IMR-90 (cell line): ENCODE results near the gene LEPROT. TPM values are rescaled to one million over a fixed set of nuclear protein-coding genes. Genes with fewer than 3 reads are reported as not detected.

Experiments used
- ATAC-seq: fragments of 200-7000 bp; cut with Tn5 transposase; 2 replicates; pipeline ENCODE4 v1.9.1; 2020; ENCODE audit warnings: low read depth, mild to moderate bottlenecking, moderate library complexity
- BruUV-seq: library from RNA; stranded (reverse); fragments of 400-500 nt; replicated peaks from 2 replicates; lab custom pipeline; 2021; lab: Mats Ljungman, UMichigan
- CTCF ChIA-PET: fragments of 300-600 bp; formaldehyde crosslinking; extraction: SDS; loops from one replicate; lab custom pipeline; 2021; ENCODE audit warnings: antibody characterized with exemption; lab: Yijun Ruan, JAX
- POLR2A ChIA-PET: fragments of 300-600 bp; sonication (Branson Sonifier 250); formaldehyde crosslinking; loops from one replicate; lab custom pipeline; 2022; ENCODE audit warnings: antibody characterized with exemption; ENCODE audit not compliant: unreplicated experiment; lab: Charles Lee
- DNase-seq: peaks from one replicate; pipeline ENCODE4 v3.0.0; 2013
- H2AFZ ChIP-seq: replicated peaks from 2 replicates; pipeline ENCODE3; 2013; ENCODE audit warnings: low read length, mild to moderate bottlenecking; ENCODE audit not compliant: poor library complexity
- H2AK5ac ChIP-seq: 2 replicates; pipeline ENCODE4 v1.6.1; 2013; ENCODE audit warnings: low read depth, low read length, inconsistent platforms
- H2AK9ac ChIP-seq: replicated peaks from 2 replicates; pipeline ENCODE3; 2013; ENCODE audit warnings: mild to moderate bottlenecking, low read depth, low read length, moderate library complexity; ENCODE audit not compliant: poor library complexity
- H2BK120ac ChIP-seq: 2 replicates; pipeline ENCODE4 v1.6.1; 2013; ENCODE audit warnings: low read depth, low read length, inconsistent platforms
- H2BK15ac ChIP-seq: 3 replicates; pipeline ENCODE4 v1.6.1; 2013; ENCODE audit warnings: low read depth, low read length, inconsistent platforms
- H2BK20ac ChIP-seq: 2 replicates; pipeline ENCODE4 v1.6.1; 2013; ENCODE audit warnings: low read depth, mild to moderate bottlenecking, inconsistent platforms, low read length, moderate library complexity
- H2BK5ac ChIP-seq: 2 replicates; pipeline ENCODE4 v1.6.1; 2013; ENCODE audit warnings: mild to moderate bottlenecking, low read depth, low read length, inconsistent platforms; ENCODE audit not compliant: poor library complexity, severe bottlenecking
- H3K14ac ChIP-seq: replicated peaks from 2 replicates; pipeline ENCODE4 v1.6.1; 2013; ENCODE audit warnings: low read depth, low read length, inconsistent platforms
- H3K18ac ChIP-seq: 2 replicates; pipeline ENCODE4 v1.6.1; 2013; ENCODE audit warnings: low read depth, low read length, control low read depth
- H3K23ac ChIP-seq: 2 replicates; pipeline ENCODE4 v1.6.1; 2013; ENCODE audit warnings: low read depth, low read length, inconsistent platforms
- H3K27ac ChIP-seq: 2 replicates; pipeline ENCODE4 v1.5.1; 2013; ENCODE audit warnings: mild to moderate bottlenecking, control low read depth, low read length; ENCODE audit not compliant: insufficient read depth
- H3K27me3 ChIP-seq: 2 replicates; pipeline ENCODE4 v1.6.1; 2013; ENCODE audit warnings: low read length; ENCODE audit not compliant: control insufficient read depth, insufficient read depth
- H3K36me3 ChIP-seq: 2 replicates; pipeline ENCODE4 v1.6.1; 2013; ENCODE audit warnings: low read length, mixed read lengths; ENCODE audit not compliant: control insufficient read depth, insufficient read depth
- H3K4ac ChIP-seq: 2 replicates; pipeline ENCODE4 v1.6.1; 2013; ENCODE audit warnings: low read depth, low read length, inconsistent platforms
- H3K4me1 ChIP-seq: 2 replicates; pipeline ENCODE4 v1.6.1; 2013; ENCODE audit warnings: low read length, mixed read lengths; ENCODE audit not compliant: control insufficient read depth, insufficient read depth
- H3K4me2 ChIP-seq: 2 replicates; pipeline ENCODE4 v1.6.1; 2013; ENCODE audit warnings: low read depth, mild to moderate bottlenecking, control low read depth, low read length, moderate library complexity
- H3K4me3 ChIP-seq: 2 replicates; pipeline ENCODE4 v1.5.1; 2013; ENCODE audit warnings: low read depth, mild to moderate bottlenecking, control low read depth, low read length, moderate library complexity; ENCODE audit not compliant: insufficient read depth
- H3K56ac ChIP-seq: 2 replicates; pipeline ENCODE4 v1.6.1; 2013; ENCODE audit warnings: low read length, inconsistent platforms; ENCODE audit not compliant: insufficient read depth; ENCODE audit errors: extremely low read depth
- H3K79me1 ChIP-seq, 2 experiments: 2 replicates each; pipeline ENCODE4 v1.6.1; 2013; ENCODE audit warnings: low read length in 2 of 2, inconsistent platforms in 1 of 2, low read depth in 1 of 2
- H3K9ac ChIP-seq: 2 replicates; pipeline ENCODE4 v1.6.1; 2013; ENCODE audit warnings: low read depth, low read length, control low read depth
- H3K9me1 ChIP-seq: 2 replicates; pipeline ENCODE4 v1.6.1; 2013; ENCODE audit warnings: low read length, inconsistent platforms; ENCODE audit not compliant: insufficient read depth
- H3K9me3 ChIP-seq: 2 replicates; pipeline ENCODE4 v1.6.1; 2013; ENCODE audit warnings: low read length; ENCODE audit not compliant: control insufficient read depth, insufficient read depth
- H4K20me1 ChIP-seq: 2 replicates; pipeline ENCODE4 v1.6.1; 2013; ENCODE audit warnings: low read length, inconsistent platforms; ENCODE audit not compliant: insufficient read depth
- H4K5ac ChIP-seq: 2 replicates; pipeline ENCODE4 v1.6.1; 2013; ENCODE audit warnings: mild to moderate bottlenecking, low read depth, low read length, control low read depth
- H4K8ac ChIP-seq, 2 experiments: 2 replicates each; pipeline ENCODE4 v1.6.1; 2013; ENCODE audit warnings: low read depth in 2 of 2, low read length in 2 of 2, control low read depth in 1 of 2, inconsistent platforms in 1 of 2
- H4K91ac ChIP-seq: 2 replicates; pipeline ENCODE4 v1.6.1; 2013; ENCODE audit warnings: low read depth, low read length, inconsistent platforms; ENCODE audit not compliant: insufficient read depth
- BHLHE40 ChIP-seq: fragments of 150-350 bp; IDR thresholded peaks from 2 replicates; pipeline ENCODE4 v1.6.1; 2016; ENCODE audit warnings: mild to moderate bottlenecking, low read depth, low read length
- CEBPB ChIP-seq: IDR thresholded peaks from 2 replicates; pipeline ENCODE4 v1.6.1; 2012; ENCODE audit warnings: low read depth, low read length, improper control_type of control experiment
- CHD1 ChIP-seq: IDR thresholded peaks from 2 replicates; pipeline ENCODE4 v1.6.1; 2012; ENCODE audit warnings: low read depth, low read length, improper control_type of control experiment
- FOS ChIP-seq: fragments of 150-350 bp; IDR thresholded peaks from 2 replicates; pipeline ENCODE4 v1.6.1; 2016; ENCODE audit warnings: low read depth, low read length
- MAFK ChIP-seq: IDR thresholded peaks from 2 replicates; pipeline ENCODE4 v1.6.1; 2012; ENCODE audit warnings: low read depth, low read length, improper control_type of control experiment
- MAZ ChIP-seq: IDR thresholded peaks from 2 replicates; pipeline ENCODE4 v1.6.1; 2012; ENCODE audit warnings: low read depth, mild to moderate bottlenecking, low read length, improper control_type of control experiment, moderate library complexity, borderline replicate concordance
- MXI1 ChIP-seq: IDR thresholded peaks from 2 replicates; pipeline ENCODE4 v1.6.1; 2012; ENCODE audit warnings: low read depth, mild to moderate bottlenecking, low read length, moderate library complexity, borderline replicate concordance
- NFE2L2 ChIP-seq: fragments of 150-350 bp; IDR thresholded peaks from 2 replicates; pipeline ENCODE4 v1.6.1; 2016; ENCODE audit warnings: low read depth, mild to moderate bottlenecking, low read length
- POLR2A ChIP-seq: IDR thresholded peaks from 2 replicates; pipeline ENCODE4 v1.6.1; 2012; ENCODE audit warnings: mild to moderate bottlenecking, low read depth, low read length
- RAD21 ChIP-seq: IDR thresholded peaks from 2 replicates; pipeline ENCODE4 v1.6.1; 2012; ENCODE audit warnings: low read length, improper control_type of control experiment
- RCOR1 ChIP-seq: IDR thresholded peaks from 2 replicates; pipeline ENCODE4 v1.6.1; 2012; ENCODE audit warnings: mild to moderate bottlenecking, low read length, improper control_type of control experiment; ENCODE audit not compliant: insufficient replicate concordance
- RFX5 ChIP-seq: IDR thresholded peaks from 2 replicates; pipeline ENCODE4 v1.8.0; 2012; ENCODE audit warnings: low read depth, mild to moderate bottlenecking, low read length, moderate library complexity
- SMC3 ChIP-seq: fragments of 150-350 bp; IDR thresholded peaks from 2 replicates; pipeline ENCODE4 v1.6.1; 2016; ENCODE audit warnings: low read depth, mild to moderate bottlenecking, antibody characterized with exemption, low read length, moderate library complexity
- WGBS, 2 experiments: methylation state at CpG; one replicate each; pipeline versions ENCODE4 v1.1.5 to v1.1.7; 2013; ENCODE audit warnings: missing lambda C conversion rate in 2 of 2; ENCODE audit not compliant: insufficient read length in 1 of 2; ENCODE audit errors: extremely low coverage in 2 of 2; 5-methylcytosine and 5-hydroxymethylcytosine counted together
- dilution Hi-C: fragments of 300-500 bp; cut with HindIII; formaldehyde crosslinking; loops from one replicate; pipeline ENCODE4 v1.14.3; 2018; ENCODE audit warnings: low sequenced_read_pairs; ENCODE audit not compliant: unreplicated experiment
- in situ Hi-C: fragments of 300-500 bp; cut with MboI; formaldehyde crosslinking; loops from 3 replicates; pipeline ENCODE4 v1.14.3; 2019; ENCODE audit warnings: low sequenced_read_pairs, inconsistent platforms, mixed read lengths
- intact Hi-C: fragments of 100-400 bp; cut with micrococcal nuclease; formaldehyde crosslinking; loops from 2 replicates; pipeline ENCODE4 v1.10.0; 2022
- polyA plus RNA-seq, 3 experiments: library from polyadenylated mRNA; depleted of rRNA; stranded (reverse); fragments of >200 nt; gene quantifications; 2 replicates each; pipeline ENCODE4 v1.2.3, GENCODE V29; 2012; ENCODE audit warnings: low replicate concordance in 1 of 3
- total RNA-seq: library from RNA; depleted of rRNA; stranded (reverse); fragments of >200 nt; gene quantifications from 2 replicates; pipeline ENCODE4 v1.2.3, GENCODE V29; 2012
- TF ChIP-seq, protein P1 (sequence below): fragments of 150-350 bp; IDR thresholded peaks from 2 replicates; pipeline ENCODE4 v1.6.1; 2017; ENCODE audit warnings: mild to moderate bottlenecking, antibody characterized with exemption, low read length, low read depth
- TF ChIP-seq, protein P2 (sequence below): conservative IDR thresholded peaks from 2 replicates; pipeline ENCODE4 v1.5.1; 2012; ENCODE audit warnings: mild to moderate bottlenecking, low read depth, low read length, improper control_type of control experiment
- TF ChIP-seq, protein P3 (sequence below): fragments of 150-350 bp; IDR thresholded peaks from 2 replicates; pipeline ENCODE4 v1.6.1; 2016; ENCODE audit warnings: low read depth, mild to moderate bottlenecking, low read length, moderate library complexity, borderline replicate concordance

The LEPROT gene
- total and polyA plus RNA-seq, 2 of the 4 experiments (the other 2 are of a cell fraction) = 21.0 to 40.2 TPM

DNA sequence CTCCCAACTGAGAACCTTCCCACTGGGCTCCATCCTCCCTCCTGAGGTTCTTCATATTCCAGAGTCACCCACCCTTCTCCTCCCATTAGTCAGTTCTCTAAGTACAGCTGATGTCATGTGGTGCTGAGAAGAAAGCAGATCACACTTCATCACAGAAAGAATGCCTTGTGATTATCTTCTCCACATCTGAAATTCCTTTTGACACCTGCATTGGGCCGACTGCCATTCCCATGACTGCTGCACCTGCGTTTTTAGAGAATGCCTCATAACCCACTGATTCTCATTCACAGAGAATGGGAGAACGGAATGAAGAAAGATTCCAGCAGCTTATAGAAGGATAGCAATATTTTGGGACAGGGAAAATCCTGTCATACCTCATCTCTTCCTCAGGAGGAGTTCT is 14.3 kb downstream of the LEPROT start:
- H3K4me2 ChIP-seq = no peak overlapping the region
- no peaks in the 10 kb centered on the region; the same call in 1 of the 2 replicates for H4K20me1 ChIP-seq
- whole genome bisulfite sequencing, 2 experiments = no CpG with 5 or more reads among the region's 3 CpGs
- no peak overlapping the region for H2BK120ac ChIP-seq
- dilution Hi-C loops (no loop called here), intact Hi-C loops (loop anchor here (5.0 kb wide), 4 partner anchors 188 to 1013 kb away; no protein-coding TSS in a partner anchor), in situ Hi-C loops (loop anchor here (5.0 kb wide), 1 partner anchor 253 kb away; no protein-coding TSS in a partner anchor)
- POLR2A ChIA-PET = no interaction called here
- no TSS peak for BruUV-seq
- no peak overlapping the region for H3K18ac ChIP-seq
- no peak overlapping the region for H2AFZ ChIP-seq
- H3K9me3 ChIP-seq = no peaks in the 10 kb centered on the region
- no peak overlapping the region for H2BK5ac ChIP-seq
- ATAC-seq (no peak), DNase-seq (no peak)
- TF ChIP-seq RFX5 = no peak
- no peak for TF ChIP-seq BHLHE40
- TF ChIP-seq MXI1 = no peak
- TF ChIP-seq NFE2L2 = no peak
- TF ChIP-seq, protein P1, sequence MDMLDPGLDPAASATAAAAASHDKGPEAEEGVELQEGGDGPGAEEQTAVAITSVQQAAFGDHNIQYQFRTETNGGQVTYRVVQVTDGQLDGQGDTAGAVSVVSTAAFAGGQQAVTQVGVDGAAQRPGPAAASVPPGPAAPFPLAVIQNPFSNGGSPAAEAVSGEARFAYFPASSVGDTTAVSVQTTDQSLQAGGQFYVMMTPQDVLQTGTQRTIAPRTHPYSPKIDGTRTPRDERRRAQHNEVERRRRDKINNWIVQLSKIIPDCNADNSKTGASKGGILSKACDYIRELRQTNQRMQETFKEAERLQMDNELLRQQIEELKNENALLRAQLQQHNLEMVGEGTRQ = no peak
- no peak for TF ChIP-seq FOS
- no peak for TF ChIP-seq RAD21
- TF ChIP-seq CHD1 = no peak
- TF ChIP-seq RCOR1 = no peak
- no peak for TF ChIP-seq MAZ
- no peak for TF ChIP-seq CEBPB
- TF ChIP-seq MAFK = no peak
- no peak for TF ChIP-seq POLR2A
- TF ChIP-seq SMC3 = no peak
- TF ChIP-seq, protein P2, sequence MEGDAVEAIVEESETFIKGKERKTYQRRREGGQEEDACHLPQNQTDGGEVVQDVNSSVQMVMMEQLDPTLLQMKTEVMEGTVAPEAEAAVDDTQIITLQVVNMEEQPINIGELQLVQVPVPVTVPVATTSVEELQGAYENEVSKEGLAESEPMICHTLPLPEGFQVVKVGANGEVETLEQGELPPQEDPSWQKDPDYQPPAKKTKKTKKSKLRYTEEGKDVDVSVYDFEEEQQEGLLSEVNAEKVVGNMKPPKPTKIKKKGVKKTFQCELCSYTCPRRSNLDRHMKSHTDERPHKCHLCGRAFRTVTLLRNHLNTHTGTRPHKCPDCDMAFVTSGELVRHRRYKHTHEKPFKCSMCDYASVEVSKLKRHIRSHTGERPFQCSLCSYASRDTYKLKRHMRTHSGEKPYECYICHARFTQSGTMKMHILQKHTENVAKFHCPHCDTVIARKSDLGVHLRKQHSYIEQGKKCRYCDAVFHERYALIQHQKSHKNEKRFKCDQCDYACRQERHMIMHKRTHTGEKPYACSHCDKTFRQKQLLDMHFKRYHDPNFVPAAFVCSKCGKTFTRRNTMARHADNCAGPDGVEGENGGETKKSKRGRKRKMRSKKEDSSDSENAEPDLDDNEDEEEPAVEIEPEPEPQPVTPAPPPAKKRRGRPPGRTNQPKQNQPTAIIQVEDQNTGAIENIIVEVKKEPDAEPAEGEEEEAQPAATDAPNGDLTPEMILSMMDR = no peak
- TF ChIP-seq, protein P3, sequence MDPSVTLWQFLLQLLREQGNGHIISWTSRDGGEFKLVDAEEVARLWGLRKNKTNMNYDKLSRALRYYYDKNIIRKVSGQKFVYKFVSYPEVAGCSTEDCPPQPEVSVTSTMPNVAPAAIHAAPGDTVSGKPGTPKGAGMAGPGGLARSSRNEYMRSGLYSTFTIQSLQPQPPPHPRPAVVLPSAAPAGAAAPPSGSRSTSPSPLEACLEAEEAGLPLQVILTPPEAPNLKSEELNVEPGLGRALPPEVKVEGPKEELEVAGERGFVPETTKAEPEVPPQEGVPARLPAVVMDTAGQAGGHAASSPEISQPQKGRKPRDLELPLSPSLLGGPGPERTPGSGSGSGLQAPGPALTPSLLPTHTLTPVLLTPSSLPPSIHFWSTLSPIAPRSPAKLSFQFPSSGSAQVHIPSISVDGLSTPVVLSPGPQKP = no peak
- no peak overlapping the region; the same call in 1 of the 2 replicates for H3K23ac ChIP-seq
- H2BK15ac ChIP-seq = no peak overlapping the region
- H3K4me1 ChIP-seq = peaks cover 2% of the 10 kb centered on the region; the same call in 1 of the 2 replicates
- no peak overlapping the region for H2BK20ac ChIP-seq
- CTCF ChIA-PET = no interaction called here
- H3K9me1 ChIP-seq = no peaks in the 10 kb centered on the region
- H3K4ac ChIP-seq = no peak overlapping the region
- no peak overlapping the region for H2AK5ac ChIP-seq
- no peak overlapping the region for H3K14ac ChIP-seq
- H4K5ac ChIP-seq = no peak overlapping the region
- no peak overlapping the region for H2AK9ac ChIP-seq
- H3K36me3 ChIP-seq = peaks cover 17% of the 10 kb centered on the region
- no peak overlapping the region for H3K56ac ChIP-seq
- H4K91ac ChIP-seq = no peak overlapping the region
- no peak overlapping the region for H4K8ac ChIP-seq
- no peak overlapping the region for H3K9ac ChIP-seq
- peaks cover 13 to 26% of the 10 kb centered on the region in 2 experiments for H3K79me1 ChIP-seq
- no peaks in the 10 kb centered on the region for H3K27me3 ChIP-seq
- no peak overlapping the region for H3K4me3 ChIP-seq
- H3K27ac ChIP-seq = no peak overlapping the region
